ENCODE measurements around the gene MINDY1.

The MINDY1 gene

DNA sequence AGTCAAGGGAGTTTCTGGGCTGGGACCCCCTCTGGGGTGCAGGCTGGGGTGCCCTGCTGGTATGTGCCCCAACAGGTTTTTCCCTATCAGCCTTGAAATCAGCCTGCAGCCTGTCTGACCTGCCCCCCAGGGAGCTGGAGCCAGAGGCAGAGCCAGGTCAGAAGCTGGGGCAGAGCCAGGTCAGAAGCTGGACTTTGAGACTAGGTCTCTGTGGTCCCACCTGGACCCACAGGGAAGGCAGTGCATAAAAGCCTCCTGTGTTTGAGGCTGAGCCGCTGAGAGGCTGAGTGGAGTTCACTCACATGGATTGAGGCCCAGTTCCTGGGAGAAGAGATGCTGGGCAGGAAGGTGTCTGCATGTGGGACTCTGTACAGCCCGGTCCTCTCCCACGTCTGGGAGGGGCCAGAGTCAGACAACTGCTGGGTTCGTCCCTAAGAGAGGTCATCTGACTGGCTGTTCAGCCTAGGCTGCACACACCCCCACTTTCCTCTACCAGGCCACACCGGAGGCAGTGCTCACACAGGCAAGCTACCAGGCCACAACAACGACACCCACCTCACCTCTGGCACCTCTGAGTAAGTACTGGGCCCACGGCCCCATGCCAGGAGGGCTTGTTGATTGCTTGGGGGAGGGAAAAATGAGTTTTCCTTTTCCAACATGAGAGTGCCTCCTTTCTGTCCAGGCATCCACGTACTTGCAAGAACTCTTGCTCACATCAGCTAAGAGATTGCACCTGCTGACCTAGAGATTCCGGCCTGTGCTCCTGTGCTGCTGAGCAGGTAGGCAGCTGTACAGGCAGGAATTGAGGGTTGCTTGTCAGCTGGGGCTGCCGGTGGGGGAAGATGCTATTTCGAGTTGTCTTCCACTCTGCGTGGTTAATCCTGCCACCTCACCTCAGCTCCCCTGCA, 24.6 kb downstream of the MINDY1 start, which contains the start of gene ANXA9:
Gene ANXA9 (plus strand): TSS at position 488 of the 908 bp plus-strand sequence. CDS start 814 bp downstream, outside the sequence.
- Mint-ChIP-seq H3K9me3 (ENCODE audit: low read depth) (no peaks in the 10 kb centered on the region), H3K27me3 (no peaks in the 10 kb centered on the region), H3K27ac (no peak within 1 kb of the TSS), H3K4me1 (ENCODE audit: low read depth) (peaks cover 20% of the 10 kb centered on the region), H3K36me3 (no peaks in the 10 kb centered on the region), H3K4me3 (no peak within 1 kb of the TSS)

DNA sequence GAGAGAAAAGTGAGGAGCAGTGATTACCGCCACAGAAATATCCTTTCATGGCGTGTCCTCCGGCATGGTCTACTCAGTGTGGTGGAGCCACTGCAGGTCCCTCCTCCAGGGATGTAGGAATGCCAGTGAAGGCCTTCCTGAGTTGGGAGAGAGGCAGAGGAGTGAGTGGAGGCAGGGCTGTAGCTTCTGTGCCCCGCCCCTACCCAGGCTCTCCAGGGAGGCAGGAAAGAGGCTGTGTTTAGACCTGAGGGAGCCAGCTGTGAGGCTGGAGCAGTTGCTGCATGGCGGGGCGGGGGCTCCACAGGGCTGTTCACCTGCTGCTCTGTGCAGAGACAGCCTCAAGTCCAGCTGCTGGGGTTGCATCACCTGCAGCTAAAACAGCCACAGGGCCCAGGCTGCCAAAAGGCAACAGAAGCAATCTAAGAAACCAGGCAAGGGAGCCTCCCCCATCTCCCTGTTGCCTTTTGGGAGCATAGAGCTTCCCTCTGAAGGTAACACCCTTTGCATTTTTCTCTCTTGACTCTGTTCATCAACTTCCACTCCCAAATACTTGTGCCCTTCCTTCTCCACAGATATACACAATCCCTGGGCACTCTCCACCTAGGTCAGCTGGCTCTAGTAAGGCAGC, 25.4 kb downstream of the MINDY1 start:
- Mint-ChIP-seq H3K27me3 (no peaks in the 10 kb centered on the region), H3K27ac (no peak overlapping the region), H3K4me3 (no peak overlapping the region), H3K4me1 (ENCODE audit: low read depth) (peaks cover 28% of the 10 kb centered on the region), H3K9me3 (ENCODE audit: low read depth) (no peaks in the 10 kb centered on the region), H3K36me3 (no peaks in the 10 kb centered on the region)

DNA sequence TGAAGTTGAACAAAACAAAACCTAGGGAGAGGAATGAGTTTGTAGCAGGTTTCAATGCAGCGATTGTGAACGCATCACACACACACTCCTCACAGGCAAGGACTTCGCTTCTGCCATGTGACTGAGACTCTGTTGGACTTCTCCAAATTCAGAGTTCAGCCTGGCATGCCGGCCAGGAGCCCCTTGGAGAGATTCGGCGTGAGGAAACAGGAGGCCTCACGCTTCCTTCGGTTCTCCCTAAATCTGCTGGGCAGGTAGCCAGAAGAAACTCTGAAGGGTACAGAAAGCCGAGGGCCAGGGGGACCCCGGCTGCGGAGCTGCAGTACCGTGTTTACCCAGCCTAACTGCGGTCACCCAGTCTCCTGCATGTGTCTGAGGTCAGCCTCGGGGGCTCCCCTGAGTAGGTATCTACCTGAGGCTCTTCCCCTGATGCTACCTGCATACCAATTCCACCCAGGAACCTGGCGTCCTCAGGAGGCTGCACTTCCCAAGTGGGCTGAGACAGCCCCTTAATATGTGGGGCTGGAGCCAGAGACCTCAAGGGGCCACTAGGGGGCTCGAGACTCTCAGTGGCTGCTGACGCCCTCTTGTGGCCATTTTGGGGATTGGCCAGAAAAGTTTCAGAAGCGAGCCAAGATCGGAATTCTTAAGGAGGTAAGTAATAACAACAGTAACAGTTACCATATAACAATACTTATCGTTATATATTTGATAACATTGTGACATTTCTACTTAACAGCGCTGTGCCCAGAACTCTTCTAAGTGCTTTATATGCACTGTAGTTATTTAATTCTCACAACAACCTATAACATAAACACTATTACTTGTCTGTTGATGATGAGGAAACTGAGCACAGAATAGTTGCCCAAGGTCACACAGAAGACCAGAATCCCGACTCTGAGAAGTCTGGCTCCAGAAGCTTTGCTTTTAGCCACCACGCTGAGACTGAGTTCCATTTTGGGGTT, 27.3 kb downstream of the MINDY1 start:
- Mint-ChIP-seq H3K4me3 (peak overlapping the region; percentile 58), H3K27ac (peak overlapping the region; percentile 77), H3K4me1 (ENCODE audit: low read depth) (peaks cover 35% of the 10 kb centered on the region), H3K27me3 (no peaks in the 10 kb centered on the region), H3K9me3 (ENCODE audit: low read depth) (no peaks in the 10 kb centered on the region), H3K36me3 (no peaks in the 10 kb centered on the region)

DNA sequence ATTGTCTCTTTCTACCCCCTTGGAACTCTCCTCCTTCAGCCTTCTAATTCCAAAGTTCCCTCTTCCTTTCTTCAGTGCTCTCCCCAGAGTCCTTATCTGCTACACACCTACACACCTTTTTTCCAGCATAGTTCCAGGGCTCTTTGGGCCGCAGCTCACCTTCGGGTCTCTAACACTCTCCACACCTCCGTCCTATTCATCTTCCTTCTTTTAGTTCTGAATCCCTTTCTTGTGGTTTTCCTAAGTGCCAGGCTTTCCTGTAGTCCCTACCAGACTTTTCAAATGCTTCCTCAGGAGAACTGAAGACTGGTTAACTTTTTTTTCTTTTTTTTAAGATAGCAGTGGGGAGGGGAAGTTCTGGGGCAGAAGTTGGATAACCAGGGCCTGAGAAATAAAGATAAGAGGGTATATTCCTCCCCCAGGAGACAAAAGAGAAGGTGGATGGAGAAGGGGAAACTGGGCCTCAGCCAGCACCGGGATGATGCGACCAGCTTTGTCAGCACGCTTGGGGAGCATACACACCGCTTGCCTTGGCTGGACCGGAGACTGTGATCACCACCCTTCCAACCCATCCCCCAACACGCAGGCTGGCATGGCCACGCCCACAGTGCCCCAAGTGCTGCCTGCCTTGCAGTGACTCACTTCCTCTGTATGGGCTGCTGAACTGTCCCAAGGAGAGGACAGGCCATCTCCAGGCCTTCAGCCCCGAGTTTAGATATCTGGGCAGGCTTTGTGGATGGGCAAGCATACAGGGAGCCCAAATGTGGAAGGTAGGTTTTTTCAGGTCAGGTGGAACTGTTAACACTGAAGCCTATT, 29.6 kb downstream of the MINDY1 start:
- Mint-ChIP-seq H3K4me1 (ENCODE audit: low read depth) (peaks cover 50% of the 10 kb centered on the region), H3K9me3 (ENCODE audit: low read depth) (no peaks in the 10 kb centered on the region)

DNA sequence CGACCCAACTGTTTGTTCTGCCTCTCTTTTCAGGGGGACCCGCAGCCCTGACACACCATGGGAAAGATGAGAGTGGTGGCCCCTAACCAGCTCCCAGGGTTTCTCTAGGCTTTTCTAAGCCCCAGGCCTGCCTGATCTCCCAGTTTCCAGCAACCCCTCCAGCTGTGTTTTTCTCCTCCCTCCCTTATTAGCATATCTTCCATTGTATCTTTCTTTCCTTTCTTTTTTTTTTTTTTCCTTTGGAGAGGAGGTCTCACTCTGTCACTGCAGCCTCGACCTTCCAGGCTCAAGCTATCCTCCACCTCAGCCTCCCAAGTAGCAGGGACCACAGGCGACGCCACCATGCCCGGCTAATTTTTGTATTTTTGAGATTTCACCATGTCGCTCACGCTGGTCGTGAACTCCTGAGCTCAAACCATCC, 30.3 kb downstream of the MINDY1 start:
- Mint-ChIP-seq H3K4me3 (peak overlapping the region; percentile 85), H3K27me3 (no peaks in the 10 kb centered on the region), H3K4me1 (ENCODE audit: low read depth) (peaks cover 56% of the 10 kb centered on the region), H3K27ac (peak overlapping the region; percentile 77), H3K9me3 (ENCODE audit: low read depth) (no peaks in the 10 kb centered on the region), H3K36me3 (no peaks in the 10 kb centered on the region)

More for the DNA sequence above, 29.6 kb downstream of the MINDY1 start:
- Mint-ChIP-seq H3K27ac (peak overlapping the region; percentile 77), H3K4me3 (peak overlapping the region; percentile 80), H3K36me3 (no peaks in the 10 kb centered on the region), H3K27me3 (no peaks in the 10 kb centered on the region)

DNA sequence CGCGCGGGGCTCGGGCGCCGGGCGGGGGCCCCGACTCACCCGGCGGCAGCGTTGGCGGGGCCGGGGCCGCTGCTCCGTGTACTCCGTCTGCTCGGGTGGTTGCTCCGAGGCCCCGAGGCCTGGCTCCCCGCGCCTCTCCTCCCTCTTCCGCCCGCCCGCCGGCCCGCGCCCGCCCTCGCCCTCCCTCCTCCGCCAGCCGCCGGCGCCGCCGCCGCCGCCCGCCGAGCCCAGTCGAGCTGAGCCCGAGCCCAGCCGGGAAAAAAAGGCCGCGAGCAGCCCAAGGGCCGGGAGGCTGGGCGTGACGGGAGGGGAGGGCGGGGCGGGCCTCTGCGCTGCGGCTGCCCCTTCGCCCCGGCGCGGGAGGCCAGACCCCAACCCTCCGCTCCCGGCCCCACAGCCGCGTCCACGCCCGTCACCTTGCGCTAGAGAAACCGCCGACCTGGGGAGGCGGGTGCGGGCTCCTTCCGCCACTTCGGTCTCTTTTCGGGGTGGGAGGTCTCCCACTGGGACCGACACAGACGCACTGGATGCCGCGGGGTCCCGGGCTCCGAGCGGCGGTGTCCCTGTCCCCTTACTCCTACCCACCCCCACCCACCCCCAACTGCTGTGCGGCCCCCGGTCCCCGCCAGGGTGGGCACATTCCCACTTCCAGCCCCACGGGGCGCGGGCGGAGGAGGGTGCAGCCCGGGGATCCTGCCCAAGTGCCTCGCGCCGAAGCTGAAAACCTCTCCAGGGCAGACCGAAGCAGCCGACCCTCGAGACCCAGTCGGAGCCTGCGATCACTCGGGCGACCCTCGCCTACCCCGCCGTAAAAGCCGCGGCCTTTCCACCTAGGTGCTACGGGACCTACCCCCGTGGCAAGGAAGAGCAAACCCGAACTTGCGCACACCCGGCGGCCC, 31.9 kb downstream of the MINDY1 start, which contains the start of gene CERS2:
Gene CERS2 (minus strand): TSS at position 256 of the 899 bp plus-strand sequence. CDS start 5,745 bp downstream, outside the sequence.
- Mint-ChIP-seq H3K4me3 (peak within 1 kb of the TSS; percentile 93), H3K4me1 (ENCODE audit: low read depth) (peaks cover 67% of the 10 kb centered on the region)

DNA sequence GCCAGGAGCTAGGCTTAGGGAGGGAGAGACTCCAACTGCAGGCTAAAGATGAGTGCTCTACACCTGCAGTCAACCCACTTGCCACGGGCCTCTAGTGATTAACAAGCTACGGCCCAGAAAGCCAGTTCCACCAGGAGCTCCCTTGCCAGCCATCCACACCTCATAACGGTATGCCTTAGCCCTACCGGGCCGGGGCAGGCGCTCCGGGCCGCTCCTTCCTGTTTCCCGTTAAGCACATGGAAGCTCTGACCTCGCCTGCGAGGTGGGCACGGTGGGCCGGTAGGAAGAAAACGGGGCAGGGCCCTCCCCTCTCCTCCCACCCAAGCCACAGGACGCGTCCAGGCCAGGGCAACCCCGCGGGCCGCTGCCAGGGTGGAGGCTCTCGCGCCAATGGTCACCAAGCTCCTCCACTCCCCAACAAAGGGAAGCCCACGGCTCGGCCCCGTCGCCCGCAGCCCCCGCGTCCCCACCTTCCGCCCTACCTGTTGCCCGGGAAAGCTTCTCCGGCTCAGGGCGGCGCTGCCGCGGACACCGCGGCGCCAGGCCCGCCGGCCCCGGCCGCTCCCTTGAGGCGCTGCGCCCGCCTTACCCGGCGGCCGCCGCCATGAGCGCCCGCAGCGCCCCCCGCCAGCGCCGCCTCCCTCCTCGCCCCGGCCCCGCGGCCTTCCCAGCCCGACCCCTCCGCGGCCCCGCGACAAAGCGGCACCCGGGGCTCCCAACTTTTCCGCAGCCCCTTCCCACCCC, 32.7 kb downstream of the MINDY1 start:
- H3K4me3 Mint-ChIP-seq: peak overlapping the region; percentile 93
- no peaks in the 10 kb centered on the region for H3K27me3 Mint-ChIP-seq
- no peaks in the 10 kb centered on the region for H3K36me3 Mint-ChIP-seq
- peak overlapping the region; percentile 90 for H3K27ac Mint-ChIP-seq
- peaks cover 59% of the 10 kb centered on the region for H3K4me1 Mint-ChIP-seq (ENCODE audit: low read depth)
- H3K9me3 Mint-ChIP-seq (ENCODE audit: low read depth): no peaks in the 10 kb centered on the region

More for the DNA sequence above, 31.9 kb downstream of the MINDY1 start, which contains the start of gene CERS2:
- Mint-ChIP-seq H3K27ac (peak within 1 kb of the TSS; percentile 90), H3K9me3 (ENCODE audit: low read depth) (no peaks in the 10 kb centered on the region), H3K27me3 (no peaks in the 10 kb centered on the region), H3K36me3 (no peaks in the 10 kb centered on the region)

DNA sequence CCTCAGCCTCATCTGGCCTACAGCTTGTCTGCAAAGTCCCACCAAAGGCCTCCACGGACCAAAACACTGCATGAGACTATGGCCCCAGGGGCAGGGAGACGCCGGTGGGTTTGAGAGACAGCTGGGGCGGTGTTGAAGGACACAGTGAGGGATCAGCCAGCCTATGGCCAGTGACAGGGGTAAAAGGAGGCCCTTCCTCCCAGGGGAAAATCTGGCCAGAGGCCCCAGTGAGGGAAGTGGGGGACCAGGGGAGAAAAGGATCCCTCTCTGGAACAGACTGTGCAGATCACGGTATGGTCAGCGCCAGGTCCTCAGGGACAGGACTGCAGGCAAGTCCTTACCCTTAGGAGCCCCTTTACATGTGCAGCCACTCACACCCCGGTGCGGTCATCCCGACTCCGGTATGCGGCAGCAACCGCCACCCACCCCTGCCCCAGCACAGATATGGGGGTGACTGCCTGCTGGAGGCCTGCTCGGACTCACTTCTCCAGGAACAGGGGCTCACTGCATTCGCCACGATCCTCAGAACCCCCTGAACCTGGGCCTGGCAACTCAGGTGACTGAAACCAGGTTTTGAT, 33.4 kb downstream of the MINDY1 start:
- Mint-ChIP-seq H3K36me3 (no peaks in the 10 kb centered on the region), H3K27me3 (no peaks in the 10 kb centered on the region), H3K9me3 (ENCODE audit: low read depth) (no peaks in the 10 kb centered on the region), H3K4me1 (ENCODE audit: low read depth) (peaks cover 56% of the 10 kb centered on the region), H3K27ac (peak overlapping the region; percentile 90), H3K4me3 (peak overlapping the region; percentile 93)

DNA sequence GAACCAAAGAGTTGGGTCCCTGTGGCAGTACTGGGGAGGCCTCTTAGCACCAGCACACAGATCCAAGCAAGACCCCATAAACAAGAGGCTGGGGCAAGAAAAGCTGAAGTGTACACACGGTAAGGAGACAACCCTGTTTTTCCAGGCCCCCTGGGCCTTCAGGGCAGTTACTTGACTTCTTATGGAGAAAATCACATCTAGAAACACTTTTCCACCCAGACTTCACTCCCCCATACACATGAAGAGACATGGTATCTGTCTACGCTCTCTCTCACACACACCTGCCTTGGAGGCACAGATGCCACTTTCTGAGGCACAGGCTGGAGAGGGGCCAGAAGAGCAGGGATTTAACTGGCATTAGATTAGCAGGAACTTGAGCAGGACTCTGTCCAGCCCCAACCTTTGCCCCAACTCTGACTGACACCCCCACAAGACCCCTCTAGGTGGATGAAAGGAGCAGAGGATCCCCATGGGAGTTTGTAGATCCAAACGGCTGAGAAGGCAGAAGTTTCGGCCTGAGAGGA, 34.2 kb downstream of the MINDY1 start:
- Mint-ChIP-seq H3K27me3 (no peaks in the 10 kb centered on the region), H3K4me1 (ENCODE audit: low read depth) (peaks cover 53% of the 10 kb centered on the region), H3K9me3 (ENCODE audit: low read depth) (no peaks in the 10 kb centered on the region), H3K27ac (peak overlapping the region; percentile 90), H3K4me3 (peak overlapping the region; percentile 93), H3K36me3 (no peaks in the 10 kb centered on the region)

DNA sequence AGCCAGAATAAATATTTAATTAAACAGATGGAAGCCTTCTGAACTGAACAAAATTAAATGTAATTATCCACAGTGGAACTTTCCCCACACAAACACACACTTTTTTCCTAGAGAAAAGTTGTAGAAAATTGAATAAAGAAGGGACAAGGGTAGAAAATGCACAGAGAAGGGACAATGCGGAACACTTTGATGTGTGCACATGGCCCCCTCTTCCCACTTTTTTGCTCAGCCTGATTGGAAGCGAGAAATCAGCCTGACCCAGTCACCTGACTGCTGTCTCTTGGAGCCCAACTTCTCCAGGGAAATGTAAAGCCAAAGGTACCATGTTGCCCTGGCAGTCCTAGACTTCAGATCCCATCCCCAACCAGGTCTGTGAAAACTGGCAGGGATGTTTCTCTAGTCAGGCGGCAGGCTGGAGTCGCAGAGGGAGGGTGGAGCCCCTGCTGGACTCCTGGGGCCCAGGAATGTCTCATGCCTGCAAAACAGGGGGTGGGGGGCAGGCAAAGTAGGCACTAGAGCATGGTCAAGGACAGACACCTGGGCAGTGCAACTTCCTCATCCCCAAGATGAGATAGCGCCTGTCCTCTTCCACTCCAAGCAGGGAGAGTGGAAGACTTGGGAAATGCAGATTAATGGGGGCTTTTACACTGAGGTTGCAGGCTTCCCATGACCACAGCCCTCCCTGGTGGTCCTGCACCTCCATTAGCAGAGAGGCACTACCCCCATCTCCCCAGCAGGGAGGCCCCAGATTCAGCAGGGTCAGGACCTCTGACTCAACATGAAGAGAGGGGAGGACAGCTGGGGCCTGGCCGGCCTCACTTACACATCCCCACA, 34.9 kb downstream of the MINDY1 start:
- H3K36me3 Mint-ChIP-seq: no peaks in the 10 kb centered on the region
- peaks cover 46% of the 10 kb centered on the region for H3K4me1 Mint-ChIP-seq (ENCODE audit: low read depth)
- H3K27ac Mint-ChIP-seq: peak overlapping the region; percentile 90
- H3K9me3 Mint-ChIP-seq (ENCODE audit: low read depth): no peaks in the 10 kb centered on the region
- H3K27me3 Mint-ChIP-seq: no peaks in the 10 kb centered on the region
- H3K4me3 Mint-ChIP-seq: peak overlapping the region; percentile 93

DNA sequence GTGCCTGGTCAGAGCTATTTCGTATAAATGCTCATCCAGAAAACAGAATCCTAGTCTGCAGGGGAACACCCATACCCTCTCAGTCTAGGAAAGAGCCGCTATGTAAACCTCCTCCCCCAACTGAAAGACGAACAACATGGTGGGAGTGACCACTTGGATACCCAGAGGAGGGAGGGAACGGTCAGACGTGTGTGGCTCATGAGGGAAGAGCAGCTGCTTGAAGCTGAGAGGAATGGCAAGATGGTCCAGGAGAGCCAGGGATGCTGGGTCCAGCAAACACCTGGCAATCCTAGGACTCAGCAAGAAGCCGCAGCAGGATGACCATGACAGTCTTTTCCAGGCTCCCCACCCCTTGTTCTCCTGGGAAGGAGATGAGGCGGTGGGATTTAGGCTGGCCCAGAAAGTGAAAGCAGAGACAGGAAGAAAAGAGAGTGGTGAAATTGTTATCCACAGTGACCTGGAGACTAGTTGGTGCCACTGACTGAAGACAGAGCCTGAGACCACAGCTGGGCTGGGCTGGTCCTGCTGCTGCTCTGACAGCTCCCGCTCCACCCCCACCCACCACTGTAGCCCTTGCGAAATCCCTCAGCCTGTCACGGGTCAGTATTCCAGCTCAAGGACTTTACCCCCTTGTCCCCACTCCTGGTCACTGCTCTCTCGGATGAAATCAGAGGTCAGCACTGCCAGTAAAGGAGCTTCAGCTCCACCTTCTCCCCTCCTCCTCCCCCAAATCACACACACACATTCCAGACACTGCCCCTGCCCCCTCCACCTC, 35.7 kb downstream of the MINDY1 start:
- peak overlapping the region; percentile 93 for H3K4me3 Mint-ChIP-seq
- H3K36me3 Mint-ChIP-seq: no peaks in the 10 kb centered on the region

More for the DNA sequence above, 35.7 kb downstream of the MINDY1 start:
- Mint-ChIP-seq H3K4me1 (ENCODE audit: low read depth) (peaks cover 38% of the 10 kb centered on the region), H3K27ac (peak overlapping the region; percentile 90), H3K27me3 (no peaks in the 10 kb centered on the region), H3K9me3 (ENCODE audit: low read depth) (no peaks in the 10 kb centered on the region)
